ENCODE data around the gene PRKD1. TPM values are rescaled to one million over a fixed set of nuclear protein-coding genes. Genes with fewer than 3 reads are reported as not detected.

The PRKD1 gene
- total RNA-seq, 1 experiment from 2014 or later, result 0.36 TPM

DNA sequence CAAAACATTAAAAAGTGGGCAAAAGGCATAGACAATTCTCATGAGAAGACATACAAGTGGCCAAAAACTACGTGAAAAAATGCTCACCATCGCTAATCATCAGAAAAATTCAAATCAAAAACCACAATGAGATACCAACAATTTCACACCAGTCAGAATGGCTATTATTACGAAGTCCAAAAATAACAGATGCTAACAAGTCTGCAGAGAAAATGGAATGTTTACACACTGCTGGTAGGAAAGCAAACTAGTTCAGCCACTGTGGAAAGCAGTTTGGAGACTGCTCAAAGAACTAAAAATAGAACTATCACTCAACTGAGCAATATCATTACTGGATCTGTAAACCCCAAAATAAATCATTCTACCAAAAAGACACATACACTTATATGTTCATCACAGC, 76.2 kb downstream of the PRKD1 start:
- H3K9me3 Mint-ChIP-seq (ENCODE audit: unreplicated experiment), result peaks cover 45% of the 10 kb centered on the region
- intact Hi-C loops (cut with micrococcal nuclease; ENCODE audit: unreplicated experiment), result no loop called here

GRCh38 chr14:29847056-29847380, 80.6 kb downstream of the PRKD1 start:
- intact Hi-C loops (cut with micrococcal nuclease; ENCODE audit: unreplicated experiment), result no loop called here
- Mint-ChIP-seq H3K4me3 (ENCODE audit: unreplicated experiment) (no peak overlapping the region), H3K27me3 (ENCODE audit: insufficient read depth, unreplicated experiment) (peaks cover 5% of the 10 kb centered on the region), H3K27ac (ENCODE audit: unreplicated experiment) (no peak overlapping the region), H3K9me3 (ENCODE audit: unreplicated experiment) (peaks cover 28% of the 10 kb centered on the region), H3K4me1 (ENCODE audit: low read depth, unreplicated experiment) (no peaks in the 10 kb centered on the region), H3K36me3 (ENCODE audit: insufficient read depth, unreplicated experiment) (no peaks in the 10 kb centered on the region)
- TF ChIP-seq, protein P1, sequence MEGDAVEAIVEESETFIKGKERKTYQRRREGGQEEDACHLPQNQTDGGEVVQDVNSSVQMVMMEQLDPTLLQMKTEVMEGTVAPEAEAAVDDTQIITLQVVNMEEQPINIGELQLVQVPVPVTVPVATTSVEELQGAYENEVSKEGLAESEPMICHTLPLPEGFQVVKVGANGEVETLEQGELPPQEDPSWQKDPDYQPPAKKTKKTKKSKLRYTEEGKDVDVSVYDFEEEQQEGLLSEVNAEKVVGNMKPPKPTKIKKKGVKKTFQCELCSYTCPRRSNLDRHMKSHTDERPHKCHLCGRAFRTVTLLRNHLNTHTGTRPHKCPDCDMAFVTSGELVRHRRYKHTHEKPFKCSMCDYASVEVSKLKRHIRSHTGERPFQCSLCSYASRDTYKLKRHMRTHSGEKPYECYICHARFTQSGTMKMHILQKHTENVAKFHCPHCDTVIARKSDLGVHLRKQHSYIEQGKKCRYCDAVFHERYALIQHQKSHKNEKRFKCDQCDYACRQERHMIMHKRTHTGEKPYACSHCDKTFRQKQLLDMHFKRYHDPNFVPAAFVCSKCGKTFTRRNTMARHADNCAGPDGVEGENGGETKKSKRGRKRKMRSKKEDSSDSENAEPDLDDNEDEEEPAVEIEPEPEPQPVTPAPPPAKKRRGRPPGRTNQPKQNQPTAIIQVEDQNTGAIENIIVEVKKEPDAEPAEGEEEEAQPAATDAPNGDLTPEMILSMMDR (IDR thresholded peaks at IDR 0.05; ENCODE audit: insufficient read depth in 1 of 2, low read depth in 1 of 2, low read length in 1 of 2, severe bottlenecking in 1 of 2, unreplicated experiment in 1 of 2), result no peak
- Histone ChIP-seq H3K9me3 (no peaks in the 10 kb centered on the region), H3K4me1 (no peaks in the 10 kb centered on the region), H3K27me3 (replicated peaks; ENCODE audit: control insufficient read depth, insufficient read depth, low read length) (no peaks in the 10 kb centered on the region), H3K36me3 (ENCODE audit: control insufficient read depth, insufficient read depth, low read length) (no peaks in the 10 kb centered on the region), H3K4me3 (ENCODE audit: low read depth, low read length) (no peak overlapping the region)
- no TSS peak for BruUV-seq (replicated peaks)
- ChIA-PET CTCF (no interaction called here), POLR2A (no interaction called here)
- no peak for DNase-seq

More for the DNA sequence above, 76.2 kb downstream of the PRKD1 start:
- no peak overlapping the region for H3K4me3 Mint-ChIP-seq (ENCODE audit: unreplicated experiment)
- 0 out of 2 replicates have a peak, but pooled peaks cover 2% of the 10 kb centered on the region for H3K9me3 ChIP-seq
- peaks cover 3% of the 10 kb centered on the region for H3K27me3 Mint-ChIP-seq (ENCODE audit: insufficient read depth, unreplicated experiment)
- POLR2A ChIA-PET, result no interaction called here
- CTCF ChIA-PET, result no interaction called here
- no peak overlapping the region for H3K27ac Mint-ChIP-seq (ENCODE audit: unreplicated experiment)
- H3K4me1 Mint-ChIP-seq (ENCODE audit: low read depth, unreplicated experiment), result no peaks in the 10 kb centered on the region
- no peaks in the 10 kb centered on the region for H3K4me1 ChIP-seq
- no peaks in the 10 kb centered on the region for H3K27me3 ChIP-seq (replicated peaks; ENCODE audit: control insufficient read depth, insufficient read depth, low read length)
- no peak for DNase-seq
- no peaks in the 10 kb centered on the region for H3K36me3 ChIP-seq (ENCODE audit: control insufficient read depth, insufficient read depth, low read length)
- H3K4me3 ChIP-seq (ENCODE audit: low read depth, low read length), result no peak overlapping the region
- no TSS peak for BruUV-seq (replicated peaks)
- TF ChIP-seq, protein P1 (IDR thresholded peaks at IDR 0.05; ENCODE audit: insufficient read depth in 1 of 2, low read depth in 1 of 2, low read length in 1 of 2, severe bottlenecking in 1 of 2, unreplicated experiment in 1 of 2), result no peak
- no peaks in the 10 kb centered on the region for H3K36me3 Mint-ChIP-seq (ENCODE audit: insufficient read depth, unreplicated experiment)

GRCh38 chr14:29846339-29847055, 81.2 kb downstream of the PRKD1 start:
- Histone ChIP-seq H3K36me3 (ENCODE audit: control insufficient read depth, insufficient read depth, low read length) (no peaks in the 10 kb centered on the region), H3K4me3 (ENCODE audit: low read depth, low read length) (no peak overlapping the region), H3K9me3 (no peaks in the 10 kb centered on the region), H3K27me3 (replicated peaks; ENCODE audit: control insufficient read depth, insufficient read depth, low read length) (no peaks in the 10 kb centered on the region), H3K4me1 (no peaks in the 10 kb centered on the region)
- Mint-ChIP-seq H3K4me3 (ENCODE audit: unreplicated experiment) (no peak overlapping the region), H3K27me3 (ENCODE audit: insufficient read depth, unreplicated experiment) (peaks cover 5% of the 10 kb centered on the region), H3K9me3 (ENCODE audit: unreplicated experiment) (peaks cover 26% of the 10 kb centered on the region), H3K36me3 (ENCODE audit: insufficient read depth, unreplicated experiment) (no peaks in the 10 kb centered on the region), H3K4me1 (ENCODE audit: low read depth, unreplicated experiment) (no peaks in the 10 kb centered on the region), H3K27ac (ENCODE audit: unreplicated experiment) (no peak overlapping the region)
- DNase-seq, result no peak
- TF ChIP-seq, protein P1 (IDR thresholded peaks at IDR 0.05; ENCODE audit: insufficient read depth in 1 of 2, low read depth in 1 of 2, low read length in 1 of 2, severe bottlenecking in 1 of 2, unreplicated experiment in 1 of 2), result no peak
- ChIA-PET CTCF (no interaction called here), POLR2A (no interaction called here)
- intact Hi-C loops (cut with micrococcal nuclease; ENCODE audit: unreplicated experiment), result no loop called here
- BruUV-seq (replicated peaks), result no TSS peak
